Measurements from ENCODE around the gene PTPRG. TPM values are rescaled to one million over a fixed set of nuclear protein-coding genes. Genes with fewer than 3 reads are reported as not detected.

The PTPRG gene
- total and polyA plus RNA-seq, 2 of the 13 experiments (the other 11 are each of a cell fraction or from before 2014, with no cell fraction given): 8.0 to 25.3 TPM

DNA sequence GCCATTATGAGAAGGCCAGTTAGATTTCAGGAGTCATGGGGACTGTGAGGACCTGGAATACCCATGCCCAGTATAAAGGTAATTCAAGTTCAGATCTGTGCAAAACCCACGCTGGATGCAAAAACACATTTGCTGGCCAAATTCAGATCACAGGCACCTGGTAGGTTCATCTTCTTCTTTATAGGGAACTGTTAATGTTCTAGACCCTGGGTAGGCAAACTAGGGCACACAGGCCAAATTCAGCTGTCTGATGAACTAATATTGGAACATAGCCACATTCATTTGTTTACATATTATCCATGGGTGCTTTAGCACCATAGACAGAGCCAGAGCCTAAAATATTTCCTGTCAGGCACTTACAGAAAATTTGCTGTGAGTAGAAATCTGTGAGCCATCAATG lies 241.4 kb downstream of the PTPRG start:
- peaks cover 3% of the 10 kb centered on the region for H3K79me2 ChIP-seq (ENCODE audit: insufficient read depth, low read length)
- CTCF ChIA-PET (ENCODE audit: low intra/inter-chr PET ratio, low total read pairs): no interaction called here
- H3K4me2 ChIP-seq (ENCODE audit: low read depth, low read length): no peak overlapping the region
- no peak for TF ChIP-seq SMARCC2 (IDR thresholded peaks at IDR 0.05)
- TF ChIP-seq, protein P1, sequence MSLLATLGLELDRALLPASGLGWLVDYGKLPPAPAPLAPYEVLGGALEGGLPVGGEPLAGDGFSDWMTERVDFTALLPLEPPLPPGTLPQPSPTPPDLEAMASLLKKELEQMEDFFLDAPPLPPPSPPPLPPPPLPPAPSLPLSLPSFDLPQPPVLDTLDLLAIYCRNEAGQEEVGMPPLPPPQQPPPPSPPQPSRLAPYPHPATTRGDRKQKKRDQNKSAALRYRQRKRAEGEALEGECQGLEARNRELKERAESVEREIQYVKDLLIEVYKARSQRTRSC (CRISPR knock-in tag; IDR thresholded peaks at IDR 0.05; ENCODE audit: low read depth): no peak
- TF ChIP-seq ZNF234 (CRISPR knock-in tag; conservative IDR thresholded peaks at IDR 0.05): no peak
- TF ChIP-seq SATB2 (CRISPR knock-in tag; IDR thresholded peaks at IDR 0.05): no peak
- no peak for TF ChIP-seq ZNF256 (CRISPR knock-in tag; conservative IDR thresholded peaks at IDR 0.05)
- TF ChIP-seq KMT2A (CRISPR knock-in tag; IDR thresholded peaks at IDR 0.05): no peak
- no peak for TF ChIP-seq ATRX (CRISPR knock-in tag; IDR thresholded peaks at IDR 0.05; ENCODE audit: borderline replicate concordance)
- no peak for TF ChIP-seq ETV6 (CRISPR knock-in tag; conservative IDR thresholded peaks at IDR 0.05)
- TF ChIP-seq, protein P2, sequence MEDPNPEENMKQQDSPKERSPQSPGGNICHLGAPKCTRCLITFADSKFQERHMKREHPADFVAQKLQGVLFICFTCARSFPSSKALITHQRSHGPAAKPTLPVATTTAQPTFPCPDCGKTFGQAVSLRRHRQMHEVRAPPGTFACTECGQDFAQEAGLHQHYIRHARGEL (CRISPR knock-in tag; IDR thresholded peaks at IDR 0.05): no peak
- TF ChIP-seq ZKSCAN8 (CRISPR knock-in tag; IDR thresholded peaks at IDR 0.05; ENCODE audit: borderline replicate concordance): no peak
- no peak for TF ChIP-seq HOXA5 (CRISPR knock-in tag; IDR thresholded peaks at IDR 0.05)
- TF ChIP-seq NPAS2 (CRISPR knock-in tag; IDR thresholded peaks at IDR 0.05; ENCODE audit: borderline replicate concordance): no peak
- no peak for TF ChIP-seq ZFP90 (CRISPR knock-in tag; IDR thresholded peaks at IDR 0.05; ENCODE audit: borderline replicate concordance)
- no peak for TF ChIP-seq ZNF768 (CRISPR knock-in tag; IDR thresholded peaks at IDR 0.05)
- no peak for TF ChIP-seq ZIK1 (CRISPR knock-in tag; IDR thresholded peaks at IDR 0.05; ENCODE audit: borderline replicate concordance, low read depth)
- H3K4me3 ChIP-seq (replicated peaks in 1 of 3; ENCODE audit: insufficient read depth in 1 of 3, low read depth in 2 of 3, low read length in 3 of 3): no peak overlapping the region
- no peak overlapping the region for H3K27ac ChIP-seq (ENCODE audit: extremely low read length, insufficient read depth, low read length)
- POLR2A ChIA-PET: no interaction called here
- in situ Hi-C loops (cut with HindIII; ENCODE audit: extremely low pct_ligation_motif_present, low pct_unique_long_range_greater_than_20kb): no loop called here
- H3K9me3 ChIP-seq (ENCODE audit: low read length): no peaks in the 10 kb centered on the region
- no peak overlapping the region for H3K9ac ChIP-seq (ENCODE audit: insufficient read depth, low read depth, low read length)
- 100% methylated on average over 1 of the region's 1 CpG for WGBS (ENCODE audit: low lambda C conversion rate)
- peaks cover 19% of the 10 kb centered on the region for H3K4me1 ChIP-seq (ENCODE audit: insufficient read depth, low read length)
- ATAC-seq (no peak), FAIRE-seq (no peak), DNase-seq (ENCODE audit: low spot score) (no peak)
- no peak overlapping the region for H2AFZ ChIP-seq (ENCODE audit: low read length)
- no peaks in the 10 kb centered on the region for H3K27me3 ChIP-seq (ENCODE audit: control insufficient read depth in 1 of 2, insufficient read depth in 2 of 2, low read length in 2 of 2)
- H4K20me1 ChIP-seq (ENCODE audit: insufficient read depth, low read length): no peaks in the 10 kb centered on the region
- no TSS peak for BruUV-seq (replicated peaks)
- intact Hi-C loops (cut with micrococcal nuclease; ENCODE audit: unreplicated experiment): no loop called here
- H3K36me3 ChIP-seq (replicated peaks in 1 of 2; ENCODE audit: control insufficient read depth in 1 of 2, insufficient read depth in 2 of 2, low read length in 2 of 2): 0 out of 5 replicates have a peak, but pooled peaks cover 0 to 1% of the 10 kb centered on the region in 2 experiments

All from HepG2 (cell line).